ENCODE results near the gene BICRAL. TPM values are rescaled to one million over a fixed set of nuclear protein-coding genes. Genes with fewer than 3 reads are reported as not detected.

BICRAL gene
- total RNA-seq, 2 donors from 2014 or later, result 11.6 to 14.9 TPM

GRCh38 chr6:42764911-42765648 is 16.8 kb upstream of the BICRAL start:
- no peak overlapping the region for H3K4me3 Mint-ChIP-seq
- WGBS, 2 experiments (ENCODE audit: insufficient coverage in 1 of 2, insufficient read length in 1 of 2), result 88 to 92% methylated on average over 8 to 9 of the region's 9 CpGs
- Histone ChIP-seq H3K36me3 (ENCODE audit: control insufficient read depth, insufficient read depth, low read length) (peaks cover under 1% of the 10 kb centered on the region), H3K9me3 (ENCODE audit: control insufficient read depth, low read length) (no peaks in the 10 kb centered on the region), H3K27me3 (ENCODE audit: control insufficient read depth, insufficient read depth, low read length, poor library complexity, severe bottlenecking) (no peaks in the 10 kb centered on the region), H3K9ac (ENCODE audit: extremely low read depth, low read length, poor library complexity, severe bottlenecking) (no peak overlapping the region), H3K27ac (ENCODE audit: low read depth, low read length) (no peak overlapping the region), H3K4me3 (ENCODE audit: low read length) (no peak overlapping the region), H3K4me1 (ENCODE audit: control insufficient read depth, insufficient read depth, low read length) (peaks cover 4% of the 10 kb centered on the region)
- peaks cover 8% of the 10 kb centered on the region for H3K36me3 Mint-ChIP-seq (ENCODE audit: low read depth)
- no peaks in the 10 kb centered on the region for H3K4me1 Mint-ChIP-seq
- no peaks in the 10 kb centered on the region for H3K27me3 Mint-ChIP-seq (ENCODE audit: insufficient read depth)
- no peaks in the 10 kb centered on the region for H3K9me3 Mint-ChIP-seq
- TF ChIP-seq CTCF (conservative IDR thresholded peaks at IDR 0.05), result no peak
- DNase-seq, result no peak
- H3K27ac Mint-ChIP-seq, result no peak overlapping the region

- no peaks in the 10 kb centered on the region for H3K9me3 Mint-ChIP-seq
- no peak for DNase-seq
- 94 to 100% methylated on average over 4 to 5 of the region's 5 CpGs for WGBS, 2 experiments (ENCODE audit: insufficient coverage in 1 of 2, insufficient read length in 1 of 2)
- Histone ChIP-seq H3K4me1 (ENCODE audit: control insufficient read depth, insufficient read depth, low read length) (peaks cover 4% of the 10 kb centered on the region), H3K27ac (ENCODE audit: low read depth, low read length) (no peak overlapping the region), H3K9me3 (ENCODE audit: control insufficient read depth, low read length) (no peaks in the 10 kb centered on the region), H3K9ac (ENCODE audit: extremely low read depth, low read length, poor library complexity, severe bottlenecking) (no peak overlapping the region), H3K36me3 (ENCODE audit: control insufficient read depth, insufficient read depth, low read length) (no peaks in the 10 kb centered on the region), H3K27me3 (ENCODE audit: control insufficient read depth, insufficient read depth, low read length, poor library complexity, severe bottlenecking) (no peaks in the 10 kb centered on the region), H3K4me3 (ENCODE audit: low read length) (no peak overlapping the region)
- H3K4me3 Mint-ChIP-seq, result no peak overlapping the region
- H3K4me1 Mint-ChIP-seq, result peaks cover 6% of the 10 kb centered on the region
- H3K27me3 Mint-ChIP-seq (ENCODE audit: insufficient read depth), result no peaks in the 10 kb centered on the region
- TF ChIP-seq CTCF (conservative IDR thresholded peaks at IDR 0.05), result no peak
- no peak overlapping the region for H3K27ac Mint-ChIP-seq
- H3K36me3 Mint-ChIP-seq (ENCODE audit: low read depth), result peaks cover 8% of the 10 kb centered on the region
Observed at GRCh38 chr6:42766163-42766670, 15.6 kb upstream of the BICRAL start.

GRCh38 chr6:42769051-42769450 is 12.8 kb upstream of the BICRAL start:
- H3K27me3 Mint-ChIP-seq (ENCODE audit: insufficient read depth), result no peaks in the 10 kb centered on the region
- Histone ChIP-seq H3K27ac (ENCODE audit: low read depth, low read length) (no peak overlapping the region), H3K4me1 (ENCODE audit: control insufficient read depth, insufficient read depth, low read length) (no peaks in the 10 kb centered on the region), H3K9me3 (ENCODE audit: control insufficient read depth, low read length) (no peaks in the 10 kb centered on the region), H3K27me3 (ENCODE audit: control insufficient read depth, insufficient read depth, low read length, poor library complexity, severe bottlenecking) (no peaks in the 10 kb centered on the region), H3K9ac (ENCODE audit: extremely low read depth, low read length, poor library complexity, severe bottlenecking) (no peak overlapping the region), H3K4me3 (ENCODE audit: low read length) (no peak overlapping the region), H3K36me3 (ENCODE audit: control insufficient read depth, insufficient read depth, low read length) (no peaks in the 10 kb centered on the region)
- H3K36me3 Mint-ChIP-seq (ENCODE audit: low read depth), result peaks cover 2% of the 10 kb centered on the region
- no peak for DNase-seq
- no peak overlapping the region for H3K4me3 Mint-ChIP-seq
- peaks cover 12% of the 10 kb centered on the region for H3K4me1 Mint-ChIP-seq
- WGBS, 2 experiments (ENCODE audit: insufficient coverage in 1 of 2, insufficient read length in 1 of 2), result 92 to 93% methylated on average over 3 to 4 of the region's 4 CpGs
- no peak overlapping the region for H3K27ac Mint-ChIP-seq
- H3K9me3 Mint-ChIP-seq, result no peaks in the 10 kb centered on the region
- no peak for TF ChIP-seq CTCF (conservative IDR thresholded peaks at IDR 0.05)

All from endodermal cell (in vitro differentiated cells).